Measurements from ENCODE around the gene SLC16A3.

SLC16A3 gene

DNA sequence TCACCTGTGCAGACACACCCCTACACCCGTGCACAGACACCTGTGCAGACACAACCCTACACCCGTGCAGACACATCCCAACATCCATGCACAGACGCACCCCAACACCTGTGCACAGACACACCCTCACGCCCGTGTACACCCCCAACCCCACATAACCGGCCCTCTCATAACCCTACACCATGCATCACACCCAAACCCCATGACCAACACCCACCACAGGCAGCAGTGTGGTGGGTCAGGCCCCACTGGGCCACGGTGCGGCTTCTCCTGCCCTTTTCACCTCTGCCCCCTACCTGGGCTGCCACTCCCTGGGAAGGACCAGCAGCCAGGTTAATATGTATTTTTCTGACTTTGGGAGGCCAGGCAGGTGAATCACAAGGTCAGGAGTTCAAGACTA, 4.2 kb upstream of the SLC16A3 start:
- H3K36me3 ChIP-seq (ENCODE audit: insufficient read depth, low read length) = no peaks in the 10 kb centered on the region
- H3K9me3 ChIP-seq (ENCODE audit: control insufficient read depth, insufficient read depth, low read length) = no peaks in the 10 kb centered on the region
- no peaks in the 10 kb centered on the region; the same call in 1 of the 2 replicates for H3K4me1 ChIP-seq (ENCODE audit: insufficient read depth, low read length)
- H3K9ac ChIP-seq (ENCODE audit: low read depth, low read length) = no peak overlapping the region

DNA sequence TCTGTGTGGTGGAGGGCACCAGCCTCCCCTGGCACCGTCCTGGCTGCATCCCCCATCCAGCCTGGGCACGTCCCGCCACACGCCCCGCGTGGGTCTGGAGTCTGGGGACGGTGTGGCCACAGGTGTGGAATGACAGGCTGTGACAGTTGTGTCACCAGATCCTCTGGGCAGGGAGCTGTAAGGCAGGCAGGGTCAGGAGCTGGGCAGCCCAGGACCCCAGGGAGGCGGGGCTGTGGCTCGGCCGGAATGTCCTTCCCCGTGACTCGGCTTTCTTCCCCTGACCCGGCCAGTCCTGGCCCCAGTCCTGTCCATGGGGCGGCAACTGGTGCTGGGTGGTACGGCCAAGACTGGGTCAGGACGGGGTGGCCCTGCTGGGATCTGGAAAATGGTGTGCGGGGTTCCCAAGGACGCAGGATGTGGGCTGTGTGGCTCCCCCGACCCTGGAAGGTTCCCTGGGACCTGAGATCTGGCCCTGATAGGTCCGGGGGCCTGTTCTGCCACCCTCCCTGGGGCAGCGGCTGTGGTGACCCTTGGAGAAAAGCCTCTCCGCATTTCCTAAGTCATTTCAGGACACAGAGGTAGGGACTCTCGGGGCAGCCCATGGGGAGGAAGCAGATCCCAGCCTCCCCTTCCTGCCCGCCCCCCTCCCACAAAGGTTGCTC, 3.3 kb upstream of the SLC16A3 start:
- Histone ChIP-seq H3K4me1 (ENCODE audit: insufficient read depth, low read length) (no peaks in the 10 kb centered on the region; the same call in 1 of the 2 replicates), H3K9ac (ENCODE audit: low read depth, low read length) (no peak overlapping the region), H3K9me3 (ENCODE audit: control insufficient read depth, insufficient read depth, low read length) (no peaks in the 10 kb centered on the region), H3K36me3 (ENCODE audit: insufficient read depth, low read length) (no peaks in the 10 kb centered on the region)

DNA sequence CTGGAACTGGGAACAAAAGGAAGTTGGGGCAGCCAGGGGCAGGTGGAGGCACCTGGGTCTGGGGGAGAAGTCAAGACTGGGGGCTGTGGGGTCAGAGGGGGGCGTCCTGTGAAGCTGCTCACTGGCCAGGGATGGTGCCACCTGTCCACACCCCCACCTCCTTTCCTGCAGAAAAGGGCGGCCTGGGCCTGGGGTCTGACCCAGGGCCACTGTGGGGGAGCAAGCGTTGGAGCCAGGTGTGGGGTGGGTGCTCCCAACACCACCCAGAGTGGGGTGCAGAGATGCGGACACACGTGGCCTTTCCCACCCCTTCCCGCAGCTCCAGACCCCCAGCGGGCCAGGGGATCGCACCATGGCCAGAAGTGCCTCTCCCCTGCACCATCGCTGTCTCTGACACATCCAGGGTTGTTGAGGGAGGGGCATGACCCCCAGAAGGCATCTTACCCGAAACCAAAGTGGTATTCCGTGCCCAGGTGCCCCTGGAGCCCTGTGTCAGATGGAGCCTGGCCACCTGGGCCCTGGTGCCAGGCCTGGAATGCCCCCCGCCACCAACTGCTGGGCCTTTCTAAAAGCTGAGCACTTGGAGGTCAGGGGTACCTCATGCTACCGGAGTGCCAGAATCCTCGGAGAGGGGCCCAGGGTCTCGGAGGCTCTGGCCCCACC, 2.6 kb upstream of the SLC16A3 start:
- no peaks in the 10 kb centered on the region for H3K9me3 ChIP-seq (ENCODE audit: control insufficient read depth, insufficient read depth, low read length)

DNA sequence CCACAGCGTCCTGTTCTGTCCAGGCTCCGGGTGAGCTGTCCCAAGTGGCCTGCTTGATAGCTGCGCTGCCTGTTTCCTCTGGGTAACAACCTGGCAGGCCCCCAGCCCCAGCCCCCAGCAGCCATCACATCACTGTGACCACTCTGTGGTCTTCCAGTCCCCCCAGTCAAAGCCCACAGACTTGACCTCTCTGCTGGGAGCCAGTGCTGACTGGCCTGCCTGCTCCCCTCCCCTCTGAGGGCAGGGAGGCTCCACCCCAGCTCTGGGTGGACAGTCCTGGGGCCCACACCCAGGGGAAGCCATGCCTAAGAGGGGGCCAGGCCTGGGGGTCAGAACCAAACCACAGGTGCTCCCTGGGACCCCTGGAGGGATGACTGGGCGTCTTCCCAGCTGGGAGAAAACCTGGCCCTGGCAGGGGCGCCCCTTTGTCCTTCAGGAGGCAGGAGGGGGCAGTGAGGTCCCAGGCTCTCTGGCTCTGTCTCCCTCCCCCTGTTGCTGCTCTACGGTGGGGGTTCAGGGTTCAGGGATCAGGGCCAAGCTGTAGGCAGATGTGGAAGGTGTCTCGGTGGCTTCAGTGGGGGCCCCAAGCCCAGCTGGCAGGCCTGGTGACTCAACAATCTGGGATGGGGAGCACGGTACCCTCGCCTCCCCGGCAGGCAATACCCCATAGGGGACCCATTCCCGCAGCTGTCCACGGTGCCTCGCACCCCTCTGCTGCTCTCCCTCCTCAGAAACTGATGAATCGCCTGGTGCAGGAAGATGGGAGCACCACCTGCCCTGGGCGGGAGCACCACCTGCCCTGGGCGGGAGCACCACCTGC, 1.8 kb upstream of the SLC16A3 start:
- Histone ChIP-seq H3K9ac (ENCODE audit: low read depth, low read length) (no peak overlapping the region), H3K9me3 (ENCODE audit: control insufficient read depth, insufficient read depth, low read length) (no peaks in the 10 kb centered on the region), H3K4me1 (ENCODE audit: insufficient read depth, low read length) (no peaks in the 10 kb centered on the region; the same call in 1 of the 2 replicates), H3K36me3 (ENCODE audit: insufficient read depth, low read length) (no peaks in the 10 kb centered on the region)

More for the DNA sequence above, 2.6 kb upstream of the SLC16A3 start:
- H3K9ac ChIP-seq (ENCODE audit: low read depth, low read length) = no peak overlapping the region
- no peaks in the 10 kb centered on the region; the same call in 1 of the 2 replicates for H3K4me1 ChIP-seq (ENCODE audit: insufficient read depth, low read length)
- no peaks in the 10 kb centered on the region for H3K36me3 ChIP-seq (ENCODE audit: insufficient read depth, low read length)

DNA sequence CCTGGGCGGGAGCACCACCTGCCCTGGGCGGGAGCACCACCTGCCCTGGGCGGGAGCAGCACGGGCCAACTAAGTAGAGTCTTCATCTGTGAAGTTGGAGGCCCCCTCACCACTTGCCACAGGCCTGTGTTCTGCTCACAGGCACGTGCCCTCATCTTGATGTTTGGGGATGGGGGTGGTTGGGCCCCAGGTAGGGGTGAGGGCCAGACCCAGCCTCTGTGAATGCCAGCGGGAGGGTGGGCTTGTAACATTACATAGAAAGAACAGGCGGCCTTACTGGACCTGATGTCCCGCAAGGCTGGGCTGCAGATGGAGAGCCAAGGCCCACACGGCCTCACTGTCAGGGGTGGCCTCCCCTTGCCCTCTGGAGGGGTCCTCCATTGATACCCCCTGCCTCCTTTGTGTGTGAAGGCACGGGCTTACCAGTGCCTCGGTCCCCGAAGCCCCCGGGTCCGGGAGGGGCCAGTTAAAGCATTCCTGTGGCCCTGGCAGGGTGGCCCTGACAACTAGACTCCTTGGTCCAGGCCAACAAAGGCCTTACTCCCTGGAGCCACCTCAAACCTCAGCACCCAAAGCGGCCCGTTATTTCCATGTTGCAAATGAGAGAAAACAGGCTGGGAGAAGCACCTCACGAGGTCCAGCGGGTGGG, 1.1 kb upstream of the SLC16A3 start:
- H3K36me3 ChIP-seq (ENCODE audit: insufficient read depth, low read length) = no peaks in the 10 kb centered on the region
- peak overlapping the region; percentile 59; the same call in 1 of the 2 replicates for H3K9ac ChIP-seq (ENCODE audit: low read depth, low read length)
- H3K4me1 ChIP-seq (ENCODE audit: insufficient read depth, low read length) = no peaks in the 10 kb centered on the region; the same call in 1 of the 2 replicates
- H3K9me3 ChIP-seq (ENCODE audit: control insufficient read depth, insufficient read depth, low read length) = no peaks in the 10 kb centered on the region

DNA sequence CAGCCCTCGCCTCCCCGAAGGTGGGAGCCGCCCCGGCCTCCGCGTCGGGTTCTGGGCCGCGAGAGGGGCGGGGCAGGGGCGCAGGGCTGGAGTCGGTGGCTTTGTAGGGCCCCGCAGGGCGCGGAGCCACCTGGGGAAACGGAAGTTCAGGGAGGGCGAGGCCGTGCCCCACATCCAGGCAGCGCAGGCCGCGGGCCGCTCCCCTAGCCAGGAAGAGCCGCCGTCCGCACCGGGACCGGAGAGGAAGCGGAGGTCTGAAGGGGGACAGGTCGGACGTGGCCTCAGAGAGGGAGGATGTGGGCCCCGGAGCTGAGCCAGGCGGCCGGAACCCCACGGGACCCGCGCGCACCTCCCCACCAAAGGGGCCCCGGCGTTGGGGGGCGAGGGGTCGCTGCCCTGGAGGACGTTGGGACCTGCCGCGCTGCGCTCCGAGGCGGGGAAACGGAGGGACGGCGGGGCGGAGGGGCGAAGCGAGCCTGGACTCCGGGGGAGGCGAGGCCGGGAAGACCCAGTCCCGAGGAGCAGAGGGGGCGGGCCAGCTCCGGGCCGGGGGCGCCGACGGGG, 482 bp upstream of the SLC16A3 start:
- H3K36me3 ChIP-seq (ENCODE audit: insufficient read depth, low read length) = no peaks in the 10 kb centered on the region
- H3K9me3 ChIP-seq (ENCODE audit: control insufficient read depth, insufficient read depth, low read length) = no peaks in the 10 kb centered on the region
- H3K4me1 ChIP-seq (ENCODE audit: insufficient read depth, low read length) = no peaks in the 10 kb centered on the region; the same call in 1 of the 2 replicates
- peak overlapping the region; percentile 59; the same call in 1 of the 2 replicates for H3K9ac ChIP-seq (ENCODE audit: low read depth, low read length)

DNA sequence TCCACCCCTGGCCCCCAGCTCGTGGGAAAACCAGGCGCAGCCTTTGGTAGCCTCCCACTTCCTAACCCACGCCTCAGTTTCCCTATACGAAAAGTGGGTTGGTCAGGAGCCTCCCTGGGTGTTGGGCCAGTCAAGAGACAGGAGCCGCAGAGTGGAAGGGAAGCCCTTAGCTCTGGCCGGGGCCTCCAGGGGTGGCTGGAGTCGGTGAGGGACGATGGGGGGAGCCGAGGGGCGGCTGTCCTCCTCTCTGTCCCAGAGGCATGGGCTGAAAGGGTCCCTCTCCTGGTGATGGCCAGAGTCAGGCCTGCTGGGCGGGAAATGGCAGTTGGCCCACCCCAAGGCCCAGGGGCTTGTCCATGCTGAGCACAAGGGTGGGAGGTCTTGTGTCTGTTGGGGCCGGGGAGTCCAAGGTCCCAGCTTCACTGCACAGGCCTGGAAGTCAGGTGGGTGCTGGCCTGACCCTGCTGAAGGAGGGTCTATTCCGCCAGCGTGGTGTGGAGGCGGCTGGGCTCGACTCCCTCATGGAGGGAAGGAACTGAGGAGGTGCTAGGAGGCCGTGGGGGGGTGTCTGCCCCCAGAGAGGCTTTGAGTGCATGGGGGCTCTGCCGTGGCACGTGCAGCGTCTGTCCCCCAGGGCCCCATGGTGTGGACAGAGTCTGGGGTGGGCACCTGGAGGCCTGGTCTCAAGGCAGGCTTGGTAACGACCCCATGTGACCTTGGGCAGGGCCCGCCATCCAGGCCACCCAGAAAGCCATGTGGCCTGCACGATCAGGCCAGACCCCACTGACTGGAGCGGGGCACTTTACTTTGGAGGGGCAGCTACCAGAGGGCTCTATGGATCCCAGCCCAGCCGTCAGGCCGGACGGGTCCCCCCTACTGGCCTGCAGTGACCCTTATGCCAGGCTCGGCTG, 1.1 kb downstream of the SLC16A3 start:
- Histone ChIP-seq H3K4me1 (ENCODE audit: insufficient read depth, low read length) (no peaks in the 10 kb centered on the region; the same call in 1 of the 2 replicates), H3K9me3 (ENCODE audit: control insufficient read depth, insufficient read depth, low read length) (no peaks in the 10 kb centered on the region), H3K9ac (ENCODE audit: low read depth, low read length) (peak overlapping the region; percentile 59; the same call in 1 of the 2 replicates), H3K36me3 (ENCODE audit: insufficient read depth, low read length) (no peaks in the 10 kb centered on the region)

DNA sequence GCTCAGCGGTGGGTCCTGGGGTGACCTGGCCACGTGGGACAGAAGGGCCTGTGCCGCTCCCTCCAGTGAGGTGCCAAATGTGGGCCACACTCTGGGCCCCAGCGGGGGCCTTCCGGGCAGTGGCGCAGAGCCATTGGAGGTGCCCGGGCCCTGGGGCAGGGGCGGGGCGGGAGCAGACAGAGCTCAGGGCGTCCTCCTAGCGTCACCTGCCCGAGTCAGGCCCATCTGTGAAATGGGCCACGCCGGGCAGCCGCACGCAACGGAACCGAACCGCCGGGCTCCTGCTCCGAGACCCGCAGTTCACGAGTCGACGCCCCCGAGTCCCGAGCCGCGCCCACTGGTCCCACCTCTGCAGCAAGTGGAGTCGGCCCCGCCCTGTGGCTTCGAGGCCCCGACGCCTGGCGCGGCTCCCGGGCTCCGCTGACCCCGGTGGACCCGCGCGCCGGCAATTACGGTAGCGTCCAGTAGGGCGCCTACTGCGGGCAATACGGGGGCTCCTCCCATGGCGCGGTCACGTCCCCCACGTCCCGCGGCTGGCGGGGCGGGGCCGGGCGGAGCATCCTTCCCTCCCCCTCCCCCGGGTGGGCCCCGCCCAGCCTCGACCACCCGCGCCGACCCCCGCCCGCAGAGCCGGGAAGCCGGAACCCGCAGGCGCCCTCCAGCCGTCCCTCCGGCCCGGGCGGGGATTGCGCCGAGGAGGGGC, 1.9 kb downstream of the SLC16A3 start:
- H3K4me1 ChIP-seq (ENCODE audit: insufficient read depth, low read length) = no peaks in the 10 kb centered on the region; the same call in 1 of the 2 replicates
- H3K36me3 ChIP-seq (ENCODE audit: insufficient read depth, low read length) = no peaks in the 10 kb centered on the region
- H3K9ac ChIP-seq (ENCODE audit: low read depth, low read length) = peak overlapping the region; percentile 84

DNA sequence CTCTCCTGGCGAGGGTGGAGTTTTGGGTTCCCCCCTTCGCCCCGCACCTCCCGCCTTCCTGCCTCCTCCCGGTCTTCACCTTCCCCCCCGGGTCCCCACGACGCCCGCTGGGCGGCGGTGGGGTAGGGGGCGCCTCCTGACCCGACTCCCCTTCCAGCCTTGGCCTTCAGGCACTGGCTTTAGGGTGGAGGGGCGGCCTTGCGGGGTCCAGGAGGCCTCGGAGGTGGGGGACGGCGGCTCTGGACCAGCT, 2.4 kb downstream of the SLC16A3 start:
- Histone ChIP-seq H3K4me1 (ENCODE audit: insufficient read depth, low read length) (peaks cover 5% of the 10 kb centered on the region; the same call in 1 of the 2 replicates), H3K9ac (ENCODE audit: low read depth, low read length) (peak overlapping the region; percentile 84)

More for the DNA sequence above, 1.9 kb downstream of the SLC16A3 start:
- no peaks in the 10 kb centered on the region for H3K9me3 ChIP-seq (ENCODE audit: control insufficient read depth, insufficient read depth, low read length)

DNA sequence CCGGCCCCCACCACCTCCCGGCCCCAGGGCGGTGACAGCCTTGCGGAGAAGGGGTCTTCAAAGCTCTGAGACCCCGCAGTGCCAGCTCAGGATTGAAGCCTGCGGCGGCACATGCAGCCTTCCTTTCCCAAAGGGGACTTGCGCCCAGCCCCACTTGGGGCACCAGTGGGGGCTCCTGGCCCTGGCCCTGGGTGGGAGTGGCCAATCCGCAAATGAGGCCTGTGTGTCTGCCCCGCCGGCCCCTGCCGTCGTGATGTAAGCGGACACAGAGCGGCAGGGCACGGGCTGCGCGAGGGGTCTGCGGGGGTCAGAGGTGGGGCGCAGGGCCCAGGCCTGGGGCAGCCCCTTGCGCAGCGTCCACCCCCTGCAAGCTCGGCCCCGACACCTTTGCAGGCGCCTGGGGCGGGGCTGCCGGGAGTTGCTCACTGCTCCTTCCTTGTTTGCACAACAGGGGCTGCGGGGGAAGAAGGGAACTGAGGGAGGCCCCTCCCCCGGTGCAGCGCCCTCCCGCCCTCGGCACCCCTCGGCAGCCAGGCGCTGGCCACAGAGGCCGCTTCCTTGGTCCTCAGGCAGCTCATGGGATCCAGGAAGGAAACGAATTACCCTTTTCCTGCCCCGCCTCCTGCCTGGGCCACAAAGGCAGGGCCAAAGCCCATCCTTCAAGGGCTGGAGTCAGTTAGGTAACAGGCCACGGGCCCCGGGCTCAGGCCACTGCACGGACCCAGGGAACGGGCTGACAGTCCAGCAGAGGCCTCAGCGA, 2.9 kb downstream of the SLC16A3 start:
- H3K4me1 ChIP-seq (ENCODE audit: insufficient read depth, low read length) = peaks cover 5% of the 10 kb centered on the region; the same call in 1 of the 2 replicates
- H3K9me3 ChIP-seq (ENCODE audit: control insufficient read depth, insufficient read depth, low read length) = no peaks in the 10 kb centered on the region
- peak overlapping the region; percentile 84 for H3K9ac ChIP-seq (ENCODE audit: low read depth, low read length)
- no peaks in the 10 kb centered on the region for H3K36me3 ChIP-seq (ENCODE audit: insufficient read depth, low read length)

More for the DNA sequence above, 2.4 kb downstream of the SLC16A3 start:
- Histone ChIP-seq H3K9me3 (ENCODE audit: control insufficient read depth, insufficient read depth, low read length) (no peaks in the 10 kb centered on the region), H3K36me3 (ENCODE audit: insufficient read depth, low read length) (no peaks in the 10 kb centered on the region)

DNA sequence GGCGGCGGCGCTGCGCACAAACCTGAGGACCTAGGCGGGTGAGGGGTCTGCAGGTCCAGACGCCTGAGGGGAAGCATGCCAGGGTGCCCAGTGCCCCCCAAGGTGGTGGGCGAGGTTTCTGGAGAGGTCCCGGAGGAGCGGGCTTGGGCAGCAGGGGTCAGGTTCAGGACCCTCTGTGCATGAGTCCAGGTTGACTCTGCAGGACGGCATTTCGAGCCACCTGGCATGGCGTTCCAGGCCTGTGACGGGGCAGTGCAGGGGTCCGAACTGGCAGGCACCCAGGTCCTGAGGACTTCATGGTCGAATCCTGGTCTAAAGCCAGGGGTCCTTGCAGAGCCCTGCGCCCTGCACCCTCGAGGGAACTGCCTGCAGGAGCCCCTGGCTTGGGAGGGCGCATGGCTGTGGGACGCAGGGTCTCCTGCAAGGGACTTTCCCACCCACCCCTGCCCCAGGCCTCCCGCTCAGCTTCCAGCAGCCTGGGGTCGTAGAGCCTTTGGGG, 3.5 kb downstream of the SLC16A3 start:
- peaks cover 5% of the 10 kb centered on the region; the same call in 1 of the 2 replicates for H3K4me1 ChIP-seq (ENCODE audit: insufficient read depth, low read length)
- no peaks in the 10 kb centered on the region for H3K36me3 ChIP-seq (ENCODE audit: insufficient read depth, low read length)
- no peaks in the 10 kb centered on the region for H3K9me3 ChIP-seq (ENCODE audit: control insufficient read depth, insufficient read depth, low read length)
- peak overlapping the region; percentile 84 for H3K9ac ChIP-seq (ENCODE audit: low read depth, low read length)

Measured in ES-I3 (cell line).